Body of pancreas (tissue), 4 donors: ENCODE data around the gene ZNF638. TPM values are rescaled to one million over a fixed set of nuclear protein-coding genes. Genes with fewer than 3 reads are reported as not detected.
"Not testable (repeated sequence)": the region's sequence is repeated elsewhere in the genome, so short reads cannot be mapped to it uniquely, and the experiment has no call there.

Experiments used
- ATAC-seq: fragments of 150-250 bp; one replicate; pipeline ENCODE4 v1.9.1; 2016
- DNase-seq, 4 donors: peaks; one replicate each; pipeline ENCODE4 v3.0.0-alpha.2; 2019
- H3K27ac ChIP-seq, 4 donors: fragments of 200-600 bp; sonication (generic); 1 replicate in 3 of 4; 2 replicates in 1 of 4; pipeline versions ENCODE4 v1.5.1 to v1.6.1; 2016 to 2019; ENCODE audit warnings: mild to moderate bottlenecking in 1 of 4, mixed read lengths in 1 of 4, moderate library complexity in 1 of 4
- H3K27me3 ChIP-seq, 2 donors: fragments of 200-600 bp; sonication (generic); one replicate each; pipeline ENCODE4 v1.6.0; 2016; ENCODE audit warnings: mild to moderate bottlenecking in 1 of 2
- H3K36me3 ChIP-seq, 2 donors: fragments of 200-600 bp; sonication (generic); replicated peaks in 1 of 2; 2 replicates each; pipeline ENCODE4 v1.5.1; 2016; ENCODE audit warnings: low read depth in 2 of 2; ENCODE audit not compliant: insufficient read depth in 1 of 2
- H3K4me1 ChIP-seq: fragments of 200-600 bp; sonication (generic); one replicate; pipeline ENCODE4 v1.6.0; 2016
- H3K4me3 ChIP-seq, 2 donors: fragments of 200-600 bp; sonication (generic); 1 replicate in 1 of 2; 2 replicates in 1 of 2; pipeline ENCODE4 v1.5.1; 2016 to 2019
- H3K9me3 ChIP-seq, 3 donors: fragments of 200-600 bp; sonication (generic); 1 replicate in 2 of 3; 2 replicates in 1 of 3; pipeline ENCODE4 v1.5.1; 2016
- POLR2A ChIP-seq, 3 donors: fragments of 450-650 bp; IDR thresholded peaks; one replicate each; pipeline ENCODE4 v1.6.1; 2016; ENCODE audit warnings: antibody characterized with exemption in 3 of 3, mild to moderate bottlenecking in 2 of 3
- WGBS, 2 donors: methylation state at CpG; one replicate each; pipeline ENCODE4 v1.1.5; 2017; 5-methylcytosine and 5-hydroxymethylcytosine counted together
- intact Hi-C: fragments of 100-400 bp; cut with DNase I; formaldehyde crosslinking; loops from one replicate; pipeline ENCODE4 v1.15.1; 2023
- total RNA-seq, 2 donors: library from RNA; depleted of rRNA; stranded (reverse); fragments of >200 nt; gene quantifications; one replicate each; pipeline ENCODE4 v1.1.0, GENCODE V29; 2016
- TF ChIP-seq, protein P1 (sequence below), 7 experiments: fragments of 450-650 bp in 4 of 7; fragments of 200-600 bp in 3 of 7; sonication (generic) in 3 of 7; IDR thresholded peaks; one replicate each; pipeline ENCODE4 v1.5.1; 2016 to 2019; ENCODE audit warnings: antibody characterized with exemption in 7 of 7

Gene ZNF638
- total RNA-seq, 2 donors from 2014 or later: 108 to 146 TPM

DNA sequence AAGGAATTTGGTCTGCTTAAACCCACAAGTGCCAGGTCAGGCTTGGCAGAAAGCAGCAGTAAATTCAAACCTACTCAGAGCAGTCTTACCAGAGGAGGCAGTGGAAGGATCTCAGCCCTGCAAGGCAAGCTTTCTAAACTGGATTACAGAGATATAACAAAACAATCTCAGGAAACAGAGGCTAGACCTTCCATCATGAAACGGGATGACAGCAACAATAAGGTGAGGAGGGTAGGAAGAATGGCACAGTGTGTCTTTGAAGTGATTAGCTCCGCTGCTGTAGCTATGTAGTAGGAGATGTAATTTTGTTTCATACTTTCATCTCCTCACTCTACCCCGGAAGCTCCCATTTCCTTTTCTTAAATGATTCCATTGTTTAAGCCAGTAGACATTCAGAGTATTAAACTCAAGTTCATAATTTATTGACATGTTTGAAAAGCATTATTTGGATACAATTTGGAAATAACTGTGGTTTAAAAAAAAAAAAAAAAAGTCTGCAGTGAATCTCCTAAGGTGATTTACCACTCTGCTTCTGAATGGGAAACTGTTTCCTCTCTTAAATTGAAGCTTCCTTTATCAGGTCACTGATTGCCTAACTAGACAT lies 92.3 kb downstream of the ZNF638 start:
- WGBS, 2 donors: 84 to 88% methylated on average over 3 of the region's 3 CpGs
- TF ChIP-seq, protein P1, sequence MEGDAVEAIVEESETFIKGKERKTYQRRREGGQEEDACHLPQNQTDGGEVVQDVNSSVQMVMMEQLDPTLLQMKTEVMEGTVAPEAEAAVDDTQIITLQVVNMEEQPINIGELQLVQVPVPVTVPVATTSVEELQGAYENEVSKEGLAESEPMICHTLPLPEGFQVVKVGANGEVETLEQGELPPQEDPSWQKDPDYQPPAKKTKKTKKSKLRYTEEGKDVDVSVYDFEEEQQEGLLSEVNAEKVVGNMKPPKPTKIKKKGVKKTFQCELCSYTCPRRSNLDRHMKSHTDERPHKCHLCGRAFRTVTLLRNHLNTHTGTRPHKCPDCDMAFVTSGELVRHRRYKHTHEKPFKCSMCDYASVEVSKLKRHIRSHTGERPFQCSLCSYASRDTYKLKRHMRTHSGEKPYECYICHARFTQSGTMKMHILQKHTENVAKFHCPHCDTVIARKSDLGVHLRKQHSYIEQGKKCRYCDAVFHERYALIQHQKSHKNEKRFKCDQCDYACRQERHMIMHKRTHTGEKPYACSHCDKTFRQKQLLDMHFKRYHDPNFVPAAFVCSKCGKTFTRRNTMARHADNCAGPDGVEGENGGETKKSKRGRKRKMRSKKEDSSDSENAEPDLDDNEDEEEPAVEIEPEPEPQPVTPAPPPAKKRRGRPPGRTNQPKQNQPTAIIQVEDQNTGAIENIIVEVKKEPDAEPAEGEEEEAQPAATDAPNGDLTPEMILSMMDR (IDR thresholded peaks at IDR 0.05): no peak
- TF ChIP-seq POLR2A (IDR thresholded peaks at IDR 0.05): no peak
- Histone ChIP-seq H3K27ac (no peak overlapping the region), H3K27me3 (no peaks in the 10 kb centered on the region), H3K36me3 (peaks cover 5 to 17% of the 10 kb centered on the region in 2 donors), H3K9me3 (no peaks in the 10 kb centered on the region), H3K4me3 (no peak overlapping the region), H3K4me1 (peaks cover 6% of the 10 kb centered on the region)
- intact Hi-C loops: no loop called here
- ATAC-seq (no peak), DNase-seq (no peak)

GRCh38 chr2:71426721-71427120 lies 95.1 kb downstream of the ZNF638 start:
- Histone ChIP-seq H3K4me1 (no peaks in the 10 kb centered on the region), H3K27ac (no peak overlapping the region), H3K27me3 (no peaks in the 10 kb centered on the region), H3K9me3 (no peaks in the 10 kb centered on the region), H3K4me3 (no peak overlapping the region), H3K36me3 (peaks cover 5 to 26% of the 10 kb centered on the region in 2 donors)
- TF ChIP-seq, protein P1 (IDR thresholded peaks at IDR 0.05): no peak
- TF ChIP-seq POLR2A (IDR thresholded peaks at IDR 0.05): no peak
- intact Hi-C loops: no loop called here
- DNase-seq (no peak), ATAC-seq (no peak)
- 85 to 96% methylated on average over 2 of the region's 2 CpGs for WGBS, 2 donors

- 73 to 81% methylated on average over 3 of the region's 3 CpGs for WGBS, 2 donors
- intact Hi-C loops: no loop called here
- Histone ChIP-seq H3K36me3 (peaks cover 11 to 37% of the 10 kb centered on the region in 2 donors), H3K4me1 (no peaks in the 10 kb centered on the region), H3K27ac (no peak overlapping the region), H3K9me3 (no peaks in the 10 kb centered on the region), H3K4me3 (no peak overlapping the region), H3K27me3 (no peaks in the 10 kb centered on the region)
- no peak for TF ChIP-seq POLR2A (IDR thresholded peaks at IDR 0.05)
- TF ChIP-seq, protein P1 (IDR thresholded peaks at IDR 0.05): no peak
- no peak for ATAC-seq
- no peak for DNase-seq
These were observed 97.1 kb downstream of the ZNF638 start for GRCh38 chr2:71428472-71429383.

GRCh38 chr2:71445142-71445541 lies 113.6 kb downstream of the ZNF638 start:
- DNase-seq, ATAC-seq, H3K27ac ChIP-seq, H3K4me1 ChIP-seq, H3K9me3 ChIP-seq, H3K4me3 ChIP-seq, H3K27me3 ChIP-seq, H3K36me3 ChIP-seq, intact Hi-C loops: not testable (repeated sequence)
- WGBS, 2 donors: 74% methylated on average over 5 of the region's 5 CpGs

DNA sequence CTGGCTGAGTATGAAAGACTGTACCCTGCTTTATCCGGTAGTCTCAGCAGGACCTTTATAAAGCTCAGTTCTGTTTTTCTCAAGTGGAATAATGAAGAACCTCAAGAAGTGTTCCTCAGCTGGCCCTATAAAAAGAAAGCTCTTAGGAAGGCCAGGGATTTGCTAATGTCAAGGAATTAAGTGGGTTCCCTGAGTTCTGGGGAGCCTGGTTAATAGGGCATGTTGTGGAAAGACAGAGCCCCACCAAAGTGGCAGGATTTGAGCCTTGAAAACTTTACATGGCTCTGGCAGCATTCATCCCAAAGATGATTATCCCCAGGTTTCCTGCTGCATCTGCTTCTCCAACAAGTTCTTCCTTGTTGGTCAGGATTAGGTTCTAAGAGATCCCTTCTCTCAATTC lies 114.9 kb downstream of the ZNF638 start:
- WGBS, 2 donors: 100% methylated on average over 1 of the region's 1 CpG
- Histone ChIP-seq H3K27me3 (no peaks in the 10 kb centered on the region), H3K36me3 (no peaks in the 10 kb centered on the region), H3K9me3 (no peaks in the 10 kb centered on the region), H3K4me3 (no peak overlapping the region), H3K27ac (no peak overlapping the region), H3K4me1 (no peaks in the 10 kb centered on the region)
- intact Hi-C loops: no loop called here
- TF ChIP-seq, protein P1 (IDR thresholded peaks at IDR 0.05): no peak
- no peak for ATAC-seq
- no peak for DNase-seq
